Measurements from ENCODE around the gene CEMIP. TPM values are rescaled to one million over a fixed set of nuclear protein-coding genes. Genes with fewer than 3 reads are reported as not detected.

The CEMIP gene
- total and polyA plus RNA-seq, 2 of the 8 experiments (the other 6 are each of a cell fraction or from before 2014, with no cell fraction given) = 0.11 to 0.60 TPM

GRCh38 chr15:80904998-80905397 is 125.8 kb downstream of the CEMIP start:
- peaks cover 0 to 3% (median 2%) of the 10 kb centered on the region in 4 experiments; a peak in 3 of 7 replicates for H3K4me1 ChIP-seq (replicated peaks in 1 of 4; ENCODE audit: control insufficient read depth in 3 of 4, insufficient read depth in 4 of 4, low read length in 3 of 4)
- H4K8ac ChIP-seq (ENCODE audit: extremely low read depth, insufficient read depth, low read length) = no peak overlapping the region
- no peak overlapping the region for H2BK12ac ChIP-seq (ENCODE audit: low read depth, low read length)
- no peak overlapping the region for H2AK5ac ChIP-seq (ENCODE audit: low read depth, low read length)
- H2BK5ac ChIP-seq (ENCODE audit: low read depth, low read length) = no peak overlapping the region
- no peak overlapping the region for H4K5ac ChIP-seq (ENCODE audit: insufficient read length, low read depth, low read length)
- H3K27ac ChIP-seq (ENCODE audit: low read depth, low read length) = no peak overlapping the region
- no peaks in the 10 kb centered on the region for H3K79me2 ChIP-seq (ENCODE audit: control insufficient read depth in 1 of 2, insufficient read depth in 2 of 2, low read length in 2 of 2)
- no peak overlapping the region for H3K14ac ChIP-seq (ENCODE audit: insufficient read length)
- H3K4me2 ChIP-seq (ENCODE audit: insufficient read depth in 1 of 2, low read depth in 2 of 2, low read length in 2 of 2) = no peak overlapping the region
- ChIA-PET CTCF (ENCODE audit: partially characterized antibody) (interaction anchor here (1.1 kb wide), 1 partner anchor 10 kb away, joined by 3 read pairs; no protein-coding TSS in a partner anchor), POLR2A (ENCODE audit: partially characterized antibody) (no interaction called here)
- H3K27me3 ChIP-seq (replicated peaks in 1 of 4; ENCODE audit: control insufficient read depth in 3 of 4, extremely low read depth in 1 of 4, insufficient read depth in 3 of 4, low read length in 3 of 4) = no peaks in the 10 kb centered on the region; a peak in 1 of 7 replicates
- H3K36me3 ChIP-seq (ENCODE audit: control insufficient read depth in 2 of 4, insufficient read depth in 4 of 4, low read length in 3 of 4) = no peaks in the 10 kb centered on the region
- H3K79me1 ChIP-seq (ENCODE audit: low read depth, low read length) = no peaks in the 10 kb centered on the region
- H4K91ac ChIP-seq (replicated peaks; ENCODE audit: insufficient read length, low read length) = no peak overlapping the region
- H2AFZ ChIP-seq (ENCODE audit: low read length) = no peak overlapping the region
- H2BK120ac ChIP-seq (replicated peaks; ENCODE audit: low read depth, low read length) = no peak overlapping the region
- no peak overlapping the region for H3K56ac ChIP-seq (replicated peaks; ENCODE audit: insufficient read length, low read depth, low read length)
- no peak overlapping the region for H2BK20ac ChIP-seq (ENCODE audit: low read length)
- FAIRE-seq (no peak), DNase-seq (ENCODE audit: low read depth in 1 of 2, low spot score in 2 of 2) (no peak)
- H2BK15ac ChIP-seq (ENCODE audit: low read length) = no peak overlapping the region
- WGBS, 2 experiments (ENCODE audit: extremely low coverage in 1 of 2, insufficient coverage in 1 of 2, insufficient read length in 1 of 2, insufficient replicate concordance in 2 of 2, low coverage in 1 of 2, low lambda C conversion rate in 2 of 2, missing lambda C conversion rate in 1 of 2) = 95% methylated on average over 5 of the region's 5 CpGs; no CpG with 5 or more reads in 1 of the 2 experiments
- no peaks in the 10 kb centered on the region; the same call in 1 of the 2 replicates for H3K23me2 ChIP-seq (ENCODE audit: low read depth, low read length)
- no peak overlapping the region for H3K9ac ChIP-seq (replicated peaks in 1 of 4; ENCODE audit: extremely low read depth in 1 of 4, low read depth in 3 of 4, low read length in 3 of 4)
- no peak overlapping the region for H3K4ac ChIP-seq (replicated peaks; ENCODE audit: insufficient read length, low read depth, low read length)
- no peak overlapping the region for H3K18ac ChIP-seq (ENCODE audit: extremely low read depth, low read length)
- no peaks in the 10 kb centered on the region for H3K9me3 ChIP-seq (ENCODE audit: insufficient read depth in 2 of 2, low read depth in 1 of 2, low read length in 1 of 2)
- no peak overlapping the region for H3K23ac ChIP-seq (ENCODE audit: insufficient read length)
- H3K4me3 ChIP-seq (ENCODE audit: extremely low read depth in 1 of 4, insufficient read depth in 2 of 4, low read depth in 3 of 4, low read length in 4 of 4) = no peak overlapping the region
- no peaks in the 10 kb centered on the region for H4K20me1 ChIP-seq (replicated peaks in 1 of 2; ENCODE audit: control insufficient read depth in 1 of 2, insufficient read depth in 2 of 2, low read length in 2 of 2)
- TF ChIP-seq SP1 (IDR thresholded peaks at IDR 0.05; ENCODE audit: low read depth, low read length) = no peak
- no peak for TF ChIP-seq EZH2 (IDR thresholded peaks at IDR 0.05; ENCODE audit: low read depth, low read length, severe bottlenecking)
- no peak for TF ChIP-seq CEBPB (IDR thresholded peaks at IDR 0.05; ENCODE audit: low read depth, low read length)
- TF ChIP-seq SRF (IDR thresholded peaks at IDR 0.05; ENCODE audit: low read depth, low read length) = no peak
- TF ChIP-seq RAD21 (IDR thresholded peaks at IDR 0.05 in 1 of 2, conservative IDR thresholded peaks at IDR 0.05 in 1 of 2; ENCODE audit: low read depth in 2 of 2, low read length in 2 of 2) = no peak
- TF ChIP-seq SUZ12 (IDR thresholded peaks at IDR 0.05; ENCODE audit: low read length) = no peak
- TF ChIP-seq TCF12 (IDR thresholded peaks at IDR 0.05; ENCODE audit: low read depth, low read length) = no peak
- no peak for TF ChIP-seq TEAD4 (IDR thresholded peaks at IDR 0.05; ENCODE audit: low read depth, low read length)
- TF ChIP-seq HDAC2 (IDR thresholded peaks at IDR 0.05; ENCODE audit: borderline replicate concordance in 1 of 2, low read depth in 2 of 2, low read length in 2 of 2) = no peak
- no peak for TF ChIP-seq YY1 (IDR thresholded peaks at IDR 0.05; ENCODE audit: low read depth, low read length)
- TF ChIP-seq, protein P1, sequence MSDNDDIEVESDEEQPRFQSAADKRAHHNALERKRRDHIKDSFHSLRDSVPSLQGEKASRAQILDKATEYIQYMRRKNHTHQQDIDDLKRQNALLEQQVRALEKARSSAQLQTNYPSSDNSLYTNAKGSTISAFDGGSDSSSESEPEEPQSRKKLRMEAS (IDR thresholded peaks at IDR 0.05) = no peak
- TF ChIP-seq POLR2AphosphoS5 (IDR thresholded peaks at IDR 0.05; ENCODE audit: low read depth, low read length) = no peak
- TF ChIP-seq CHD2 (IDR thresholded peaks at IDR 0.05; ENCODE audit: low read length) = no peak
- no peak for TF ChIP-seq JUND (IDR thresholded peaks at IDR 0.05; ENCODE audit: low read length)
- TF ChIP-seq RXRA (IDR thresholded peaks at IDR 0.05; ENCODE audit: insufficient read depth, low read depth, low read length) = no peak
